Cardiac fibroblast (primary cell): Measurements from ENCODE around the gene GTPBP1.

Experiments
- DNase-seq, 2 donors: peaks; one replicate each; pipeline versions ENCODE4 v3.0.0 to v3.0.0-alpha.2; 2010; ENCODE audit warnings: low read depth in 2 of 2
- H3K4me3 ChIP-seq, 2 donors: replicated peaks in 1 of 2; 1 replicate in 1 of 2; 2 replicates in 1 of 2; pipeline ENCODE4 v1.5.1; 2011; ENCODE audit warnings: low read depth in 2 of 2, low read length in 2 of 2, mild to moderate bottlenecking in 2 of 2, moderate library complexity in 1 of 2
- CTCF ChIP-seq: IDR thresholded peaks from one replicate; pipeline ENCODE4 v1.5.1; 2011; ENCODE audit warnings: low read depth, mild to moderate bottlenecking, low read length, inconsistent platforms

The GTPBP1 gene

GRCh38 chr22:38721551-38721950 lies 15.8 kb downstream of the GTPBP1 start:
- TF ChIP-seq CTCF: no peak
- H3K4me3 ChIP-seq: no peak overlapping the region
- DNase-seq: no peak

- H3K4me3 ChIP-seq: no peak overlapping the region
- no peak for DNase-seq
- TF ChIP-seq CTCF: no peak
These were observed 18.4 kb downstream of the GTPBP1 start for GRCh38 chr22:38724176-38724575.

GRCh38 chr22:38724926-38725571 lies 19.3 kb downstream of the GTPBP1 start:
- H3K4me3 ChIP-seq: no peak overlapping the region
- peak; percentile 47 to 54 for DNase-seq
- TF ChIP-seq CTCF: peak; percentile 48

- H3K4me3 ChIP-seq: no peak overlapping the region
- DNase-seq: no peak
- no peak for TF ChIP-seq CTCF
These were observed 20.3 kb downstream of the GTPBP1 start for GRCh38 chr22:38725900-38726655.

- no peak for TF ChIP-seq CTCF
- DNase-seq: no peak
- H3K4me3 ChIP-seq: no peak overlapping the region
These were observed 21.4 kb downstream of the GTPBP1 start for GRCh38 chr22:38727123-38727522.

- TF ChIP-seq CTCF: no peak
- no peak for DNase-seq
- no peak overlapping the region for H3K4me3 ChIP-seq
These were observed 22.0 kb downstream of the GTPBP1 start for GRCh38 chr22:38727530-38728451.
